Right forelimb (tissue), 1 donor: Measurements from ENCODE around the gene ADGRL1.
A peak's percentile ranks its signal among the peaks of the same experiment; 100 is the strongest.
"Not testable (repeated sequence)": the region's sequence is repeated elsewhere in the genome, so short reads cannot be mapped to it uniquely, and the experiment has no call there.

Source experiments
- DNase-seq: peaks from one replicate; pipeline ENCODE4 v3.0.0-alpha.2; 2018

The ADGRL1 gene

GRCh38 chr19:14205452-14206287, at the start of gene ADGRL1:
Gene ADGRL1 (minus strand): TSS chr19:14206169. CDS start chr19:14183602, 22,567 bp downstream.
- not testable (repeated sequence) for DNase-seq

GRCh38 chr19:14255316-14255715, 49.3 kb upstream of the ADGRL1 start:
- not testable (repeated sequence) for DNase-seq

GRCh38 chr19:14253822-14254599, 48.0 kb upstream of the ADGRL1 start:
- DNase-seq, result not testable (repeated sequence)

- DNase-seq, result not testable (repeated sequence)
Observed at GRCh38 chr19:14252136-14252535, 46.2 kb upstream of the ADGRL1 start.

GRCh38 chr19:14250870-14251269, 44.9 kb upstream of the ADGRL1 start:
- DNase-seq, result no peak

GRCh38 chr19:14250315-14250714, 44.3 kb upstream of the ADGRL1 start:
- DNase-seq, result not testable (repeated sequence)

- not testable (repeated sequence) for DNase-seq
Observed at GRCh38 chr19:14249891-14250290, 43.9 kb upstream of the ADGRL1 start.

- peak; percentile 78 for DNase-seq
Observed at GRCh38 chr19:14249012-14249754, 43.2 kb upstream of the ADGRL1 start.

GRCh38 chr19:14248578-14249011, 42.6 kb upstream of the ADGRL1 start:
- peak; percentile 93 for DNase-seq

GRCh38 chr19:14247548-14248471, 41.8 kb upstream of the ADGRL1 start:
- peak; percentile 63 for DNase-seq

GRCh38 chr19:14247205-14247547, 41.2 kb upstream of the ADGRL1 start:
- DNase-seq, result not testable (repeated sequence)

GRCh38 chr19:14244393-14244792, 38.4 kb upstream of the ADGRL1 start:
- DNase-seq, result not testable (repeated sequence)

GRCh38 chr19:14243718-14244117, 37.7 kb upstream of the ADGRL1 start:
- not testable (repeated sequence) for DNase-seq

GRCh38 chr19:14237014-14237941, 31.3 kb upstream of the ADGRL1 start:
- DNase-seq, result no peak

- DNase-seq, result not testable (repeated sequence)
Observed at GRCh38 chr19:14232945-14233344, 27.0 kb upstream of the ADGRL1 start.

GRCh38 chr19:14228446-14229071, 22.6 kb upstream of the ADGRL1 start:
- DNase-seq, result not testable (repeated sequence)

- DNase-seq, result not testable (repeated sequence)
Observed at GRCh38 chr19:14226498-14226897, 20.5 kb upstream of the ADGRL1 start.

GRCh38 chr19:14222886-14223285, 16.9 kb upstream of the ADGRL1 start:
- DNase-seq, result no peak

GRCh38 chr19:14221345-14221744, 15.4 kb upstream of the ADGRL1 start:
- DNase-seq, result not testable (repeated sequence)
